Measurements from ENCODE around the gene NF1.

NF1 gene

DNA sequence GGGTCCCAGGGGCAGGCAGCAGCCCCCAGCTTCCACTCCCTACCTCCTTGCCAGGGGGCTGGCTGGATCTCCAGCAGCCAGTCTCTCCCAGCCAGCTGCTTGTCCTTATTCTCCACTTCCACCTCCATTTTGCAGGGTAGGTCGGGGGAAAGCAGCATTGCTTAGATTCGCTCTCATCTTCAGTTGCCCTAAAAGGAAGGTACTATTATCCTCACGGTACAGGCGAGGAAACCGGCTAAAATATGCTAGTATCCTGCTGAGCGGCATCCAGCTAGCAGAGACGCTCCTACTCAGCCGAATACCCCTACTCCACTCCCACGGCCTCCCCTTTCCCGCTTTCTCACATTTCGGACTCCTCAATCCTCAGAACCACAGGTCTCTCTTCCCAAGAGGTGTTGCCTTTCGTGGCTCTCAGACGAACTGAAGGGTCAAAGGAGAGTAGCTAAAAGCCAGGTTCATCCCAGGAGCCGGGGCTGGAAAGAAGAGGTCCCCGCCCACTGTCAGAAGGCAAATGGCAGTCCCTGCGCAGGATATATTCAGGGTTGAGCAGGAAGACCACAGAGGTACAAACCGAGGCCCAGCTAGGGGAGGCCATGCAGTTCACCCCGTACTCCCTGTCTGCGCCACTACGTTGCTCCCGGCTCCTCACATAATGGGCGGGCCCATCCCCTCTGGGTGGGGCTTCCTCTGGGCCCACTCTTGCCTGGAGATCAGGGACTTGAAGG, 295.0 kb downstream of the NF1 start:
- DNase-seq = no peak

GRCh38 chr17:31390426-31390747, 295.6 kb downstream of the NF1 start:
- DNase-seq = no peak

GRCh38 chr17:31390748-31391495, 296.1 kb downstream of the NF1 start:
- DNase-seq = no peak

GRCh38 chr17:31391496-31391949, 296.7 kb downstream of the NF1 start, which contains the start of gene RAB11FIP4:
RAB11FIP4 (plus strand) TSS chr17:31391675; CDS start chr17:31391853, 178 bp downstream.
- DNase-seq = no peak

- DNase-seq = no peak
Observed at GRCh38 chr17:31392002-31392855, 297.5 kb downstream of the NF1 start.

DNA sequence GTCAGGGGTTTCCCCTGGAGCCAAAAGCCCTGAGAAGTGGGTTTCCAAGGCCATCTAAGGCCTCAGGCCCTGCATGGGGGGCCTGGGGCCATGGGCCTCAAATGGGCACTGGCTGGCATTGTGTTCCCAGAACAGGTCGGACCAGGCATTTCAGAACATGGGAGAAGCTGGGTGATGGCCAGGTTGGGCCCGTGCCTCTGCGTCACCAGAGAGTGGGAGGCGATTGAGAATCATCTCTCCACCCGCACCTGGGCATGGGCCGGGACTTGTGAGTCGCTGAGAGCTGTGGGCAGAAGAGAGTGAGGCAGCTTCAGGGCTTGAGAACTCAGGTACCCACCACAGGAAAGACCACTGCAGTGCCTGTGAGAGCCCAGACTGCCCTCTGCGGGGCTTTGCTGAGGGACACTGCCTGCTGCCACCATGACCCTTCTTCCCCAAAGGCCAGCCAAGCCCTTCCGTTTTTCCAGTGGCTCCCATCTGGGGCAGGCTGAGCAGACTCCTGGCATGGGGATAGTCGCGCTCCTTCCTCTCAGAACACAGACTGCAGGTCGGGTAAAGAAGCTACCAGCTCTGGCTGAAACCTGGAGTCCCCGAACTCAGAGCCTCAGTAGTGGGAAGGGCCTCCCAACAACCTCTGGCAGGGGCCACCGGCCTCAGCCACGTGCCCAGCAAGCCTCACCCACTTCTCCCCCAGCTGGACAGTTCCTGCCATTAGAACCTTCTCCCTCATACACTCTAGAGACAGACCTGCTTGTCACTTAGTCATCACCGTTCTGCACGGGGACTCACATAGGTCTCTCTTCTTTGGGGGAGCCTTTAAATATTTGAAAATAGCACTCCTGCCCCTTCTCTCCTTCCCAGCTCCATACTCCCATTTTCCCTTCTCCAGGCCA, 298.3 kb downstream of the NF1 start:
- DNase-seq = no peak

DNA sequence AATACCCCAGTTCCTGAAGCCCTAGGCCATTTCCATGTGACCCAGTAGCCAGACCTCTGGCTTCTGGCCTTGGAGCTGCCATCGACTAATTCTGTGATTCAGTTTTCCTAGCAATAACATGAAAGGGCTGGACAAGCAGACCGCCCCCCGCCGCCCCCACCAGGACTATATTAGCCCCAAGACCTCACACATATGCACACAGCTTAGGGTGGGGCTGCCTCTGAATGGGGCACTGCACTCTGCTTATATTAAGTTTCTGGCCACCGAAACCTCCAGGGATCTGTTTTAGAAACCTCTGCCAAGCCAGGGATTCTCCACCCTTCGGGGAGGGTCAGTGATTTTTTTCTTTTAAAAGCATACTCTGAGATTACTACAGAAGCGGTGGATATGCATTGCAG, 299.0 kb downstream of the NF1 start:
- DNase-seq = no peak

DNA sequence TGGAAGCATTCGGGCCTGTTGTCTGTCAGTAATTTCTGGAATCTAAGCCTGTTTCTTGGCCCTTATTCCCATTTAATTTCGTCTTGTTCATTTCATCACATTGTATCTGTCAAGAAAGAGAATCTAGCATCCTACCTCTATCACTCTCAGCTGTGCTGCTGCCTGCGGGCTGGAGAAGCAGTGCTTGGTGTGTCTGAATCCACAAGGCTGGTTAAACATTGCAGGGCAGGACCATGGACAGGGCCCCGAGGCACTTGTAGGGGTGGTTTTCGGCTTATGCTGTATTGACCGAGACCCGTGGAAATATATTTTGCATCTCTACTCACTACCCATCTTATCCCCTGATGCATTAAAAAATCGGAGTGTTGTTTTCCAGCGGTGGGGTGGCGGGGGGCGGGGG, 299.8 kb downstream of the NF1 start:
- no peak for DNase-seq

DNA sequence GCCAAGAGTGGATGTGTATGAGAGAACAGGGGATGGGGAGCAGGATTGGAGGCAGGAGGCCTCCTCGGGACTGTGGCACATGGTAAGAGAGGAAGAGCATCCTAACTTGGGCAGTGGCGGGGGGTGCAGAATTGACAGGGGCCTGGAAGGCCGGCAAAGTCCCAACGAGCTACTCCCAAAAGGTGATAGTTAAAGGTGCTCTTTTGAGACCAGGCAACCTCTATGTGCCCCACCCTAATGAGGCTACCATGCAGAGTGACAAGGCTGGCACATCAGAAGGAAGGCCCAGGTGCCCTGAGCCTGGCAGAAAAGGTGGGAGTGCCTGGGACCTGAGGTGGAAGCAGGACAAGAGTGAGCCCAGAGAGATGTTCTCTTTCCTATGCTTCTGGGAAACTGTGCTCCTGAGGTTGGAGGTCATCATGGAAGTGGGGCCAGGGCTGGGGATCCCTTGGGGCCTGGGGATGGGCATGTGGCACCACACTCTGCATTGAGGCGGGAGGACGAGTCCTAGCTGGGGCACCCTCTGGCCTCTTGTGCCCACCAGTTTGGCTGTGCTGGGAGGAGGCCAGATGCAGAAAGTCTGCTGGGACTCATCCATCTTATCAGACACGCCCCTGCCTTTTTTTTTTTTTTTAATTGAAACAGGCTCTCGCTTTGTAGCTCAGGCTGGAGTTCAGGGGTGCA, 302.6 kb downstream of the NF1 start:
- no peak for DNase-seq

DNA sequence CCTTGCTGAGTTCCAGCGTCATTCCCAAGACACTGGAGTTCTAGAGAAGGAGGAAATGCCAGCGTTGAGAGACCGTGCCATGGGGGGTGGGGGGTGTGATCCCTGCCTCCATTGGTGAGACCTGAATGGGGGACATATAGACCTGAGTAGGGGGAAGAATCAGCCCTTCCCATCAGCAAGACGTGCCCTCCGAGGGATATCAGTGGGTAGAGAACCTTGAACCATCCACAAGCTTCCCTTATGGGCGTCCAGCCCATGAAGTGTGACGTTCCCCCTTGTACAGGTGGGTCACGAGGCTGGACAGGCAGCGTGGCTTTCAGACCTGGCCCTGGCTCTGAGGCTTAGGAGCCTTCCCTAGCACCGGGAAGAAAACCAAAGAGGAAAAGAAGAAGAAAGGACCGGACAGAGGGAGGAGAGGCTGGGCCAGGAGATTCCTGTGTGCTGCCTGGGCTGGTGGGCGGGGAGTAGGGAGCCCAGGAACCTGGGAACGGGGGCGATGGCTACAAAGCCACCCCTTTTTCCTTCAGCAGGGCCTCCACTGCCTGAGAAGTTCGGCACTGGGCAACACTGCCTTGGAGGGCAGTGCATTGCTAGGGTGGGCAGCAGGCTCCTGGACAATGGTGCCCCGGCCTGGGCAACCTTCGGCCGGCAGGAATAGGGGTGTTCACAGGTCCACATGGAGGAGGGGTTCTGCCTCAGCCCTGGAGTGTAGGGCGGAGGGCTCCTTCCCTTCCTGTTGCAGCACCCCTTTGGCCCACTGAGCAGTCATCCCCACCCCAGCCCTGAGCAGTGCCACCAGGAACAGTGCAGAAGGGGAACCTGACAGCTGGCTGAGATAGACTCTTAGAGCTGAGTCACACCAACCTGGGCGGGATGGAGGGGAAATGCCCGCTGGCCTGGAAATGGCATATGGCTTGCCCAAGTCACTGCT, 303.9 kb downstream of the NF1 start:
- DNase-seq = no peak

GRCh38 chr17:31400481-31400950, 305.7 kb downstream of the NF1 start:
- no peak for DNase-seq

- no peak for DNase-seq
Observed at GRCh38 chr17:31401456-31402254, 306.9 kb downstream of the NF1 start.

- DNase-seq = no peak
Observed at GRCh38 chr17:31404028-31404949, 309.5 kb downstream of the NF1 start.

- DNase-seq = no peak
Observed at GRCh38 chr17:31405890-31406371, 311.2 kb downstream of the NF1 start.

GRCh38 chr17:31408586-31408985, 313.8 kb downstream of the NF1 start:
- DNase-seq = no peak

GRCh38 chr17:31411707-31412285, 317.0 kb downstream of the NF1 start:
- no peak for DNase-seq

GRCh38 chr17:31412511-31412910, 317.7 kb downstream of the NF1 start:
- DNase-seq = no peak

Data from activated gamma-delta T cell (primary cell).